ENCODE results near the gene XYLT1. TPM values are rescaled to one million over a fixed set of nuclear protein-coding genes. Genes with fewer than 3 reads are reported as not detected.

XYLT1 gene
- total and polyA plus RNA-seq, 9 of the 15 experiments (the other 6 are each of a cell fraction or from before 2014, with no cell fraction given), result 0.03 to 0.09 (median 0.08) TPM; not detected in 6

DNA sequence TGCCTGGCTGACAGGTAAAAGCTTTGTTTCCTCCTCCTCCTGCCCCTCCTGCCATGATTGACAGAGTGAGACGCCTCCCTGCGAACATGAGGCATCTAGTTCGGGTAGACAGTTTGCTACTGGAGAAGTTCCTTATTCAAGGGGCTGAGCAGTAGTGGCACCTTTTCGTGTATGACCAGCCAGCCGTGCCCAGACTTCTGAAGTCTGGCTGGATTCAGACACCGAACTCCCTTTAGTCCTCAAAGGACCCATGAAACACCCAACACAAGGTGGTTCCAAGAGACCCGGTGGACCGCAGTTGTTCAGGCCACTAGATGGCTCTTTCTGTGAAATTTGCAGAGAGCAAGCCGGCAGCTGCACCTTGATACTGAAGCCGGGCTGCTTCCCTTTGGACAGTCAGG, 192.8 kb downstream of the XYLT1 start (continued):
- TF ChIP-seq, protein P1, sequence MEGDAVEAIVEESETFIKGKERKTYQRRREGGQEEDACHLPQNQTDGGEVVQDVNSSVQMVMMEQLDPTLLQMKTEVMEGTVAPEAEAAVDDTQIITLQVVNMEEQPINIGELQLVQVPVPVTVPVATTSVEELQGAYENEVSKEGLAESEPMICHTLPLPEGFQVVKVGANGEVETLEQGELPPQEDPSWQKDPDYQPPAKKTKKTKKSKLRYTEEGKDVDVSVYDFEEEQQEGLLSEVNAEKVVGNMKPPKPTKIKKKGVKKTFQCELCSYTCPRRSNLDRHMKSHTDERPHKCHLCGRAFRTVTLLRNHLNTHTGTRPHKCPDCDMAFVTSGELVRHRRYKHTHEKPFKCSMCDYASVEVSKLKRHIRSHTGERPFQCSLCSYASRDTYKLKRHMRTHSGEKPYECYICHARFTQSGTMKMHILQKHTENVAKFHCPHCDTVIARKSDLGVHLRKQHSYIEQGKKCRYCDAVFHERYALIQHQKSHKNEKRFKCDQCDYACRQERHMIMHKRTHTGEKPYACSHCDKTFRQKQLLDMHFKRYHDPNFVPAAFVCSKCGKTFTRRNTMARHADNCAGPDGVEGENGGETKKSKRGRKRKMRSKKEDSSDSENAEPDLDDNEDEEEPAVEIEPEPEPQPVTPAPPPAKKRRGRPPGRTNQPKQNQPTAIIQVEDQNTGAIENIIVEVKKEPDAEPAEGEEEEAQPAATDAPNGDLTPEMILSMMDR (IDR thresholded peaks at IDR 0.05 in 2 of 3, conservative IDR thresholded peaks at IDR 0.05 in 1 of 3; ENCODE audit: insufficient read depth in 2 of 3, low read depth in 1 of 3, low read length in 3 of 3), result peak; percentile 39 to 44 (median 41); a peak in 5 of 6 replicates
- TF ChIP-seq MAFG (tag; conservative IDR thresholded peaks at IDR 0.05) (no peak), RNF2 (IDR thresholded peaks at IDR 0.05) (no peak), ZNF668 (CRISPR knock-in tag; IDR thresholded peaks at IDR 0.05) (no peak)
- TF ChIP-seq, protein P2, sequence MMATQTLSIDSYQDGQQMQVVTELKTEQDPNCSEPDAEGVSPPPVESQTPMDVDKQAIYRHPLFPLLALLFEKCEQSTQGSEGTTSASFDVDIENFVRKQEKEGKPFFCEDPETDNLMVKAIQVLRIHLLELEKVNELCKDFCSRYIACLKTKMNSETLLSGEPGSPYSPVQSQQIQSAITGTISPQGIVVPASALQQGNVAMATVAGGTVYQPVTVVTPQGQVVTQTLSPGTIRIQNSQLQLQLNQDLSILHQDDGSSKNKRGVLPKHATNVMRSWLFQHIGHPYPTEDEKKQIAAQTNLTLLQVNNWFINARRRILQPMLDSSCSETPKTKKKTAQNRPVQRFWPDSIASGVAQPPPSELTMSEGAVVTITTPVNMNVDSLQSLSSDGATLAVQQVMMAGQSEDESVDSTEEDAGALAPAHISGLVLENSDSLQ (IDR thresholded peaks at IDR 0.05), result peak; percentile 61

DNA sequence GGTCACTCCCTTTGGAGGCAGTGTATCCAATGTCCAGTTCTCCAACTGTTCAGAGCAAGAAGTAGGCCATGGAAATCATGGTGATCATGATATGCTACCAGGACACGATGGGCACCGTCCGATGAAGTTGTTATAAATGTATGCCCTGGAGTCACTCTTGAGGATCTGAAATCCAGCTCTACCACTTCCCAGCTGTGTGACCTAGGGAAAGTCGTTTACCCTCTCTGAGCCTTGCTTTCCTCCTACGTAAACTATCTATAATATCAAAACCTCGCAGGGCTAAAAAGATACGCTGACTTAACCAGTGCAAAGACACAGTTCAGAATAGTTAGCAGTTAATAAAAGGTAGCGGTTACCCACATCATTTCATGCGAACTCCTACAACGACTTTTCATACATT, 194.2 kb downstream of the XYLT1 start:
- TF ChIP-seq ZNF444 (CRISPR knock-in tag; IDR thresholded peaks at IDR 0.05) (no peak), RBM25 (IDR thresholded peaks at IDR 0.05; ENCODE audit: low read depth, low read length, severe bottlenecking) (peak; percentile 58), YBX1 (IDR thresholded peaks at IDR 0.05) (no peak), ZFP36 (IDR thresholded peaks at IDR 0.05; ENCODE audit: low read depth, low read length, partially characterized antibody) (peak; percentile 53), ARID1B (IDR thresholded peaks at IDR 0.05) (no peak)
- ChIA-PET CTCF (ENCODE audit: low intra/inter-chr PET ratio) (no interaction called here), POLR2A (no interaction called here)
- Histone ChIP-seq H3K4me3 (no peak overlapping the region), H3K9me1 (ENCODE audit: control insufficient read depth, insufficient read depth, low read length) (no peaks in the 10 kb centered on the region), H3K4me1 (replicated peaks in 1 of 2; ENCODE audit: control insufficient read depth in 2 of 2, insufficient read depth in 2 of 2, low read length in 2 of 2) (no peaks in the 10 kb centered on the region), H3K27me3 (ENCODE audit: control insufficient read depth in 2 of 2, insufficient read depth in 2 of 2, low read length in 2 of 2) (peaks cover 7 to 56% of the 10 kb centered on the region in 2 experiments; a peak in 3 of 5 replicates), H3K9me3 (replicated peaks; ENCODE audit: control insufficient read depth, insufficient read depth, low read depth, low read length) (no peaks in the 10 kb centered on the region), H3K27ac (ENCODE audit: extremely low read depth, low read depth, low read length) (no peak overlapping the region), H3K9ac (ENCODE audit: insufficient read depth in 1 of 2, low read depth in 2 of 2, low read length in 2 of 2) (no peak overlapping the region), H3K4me2 (ENCODE audit: insufficient read depth, low read length) (no peak overlapping the region), H3K36me3 (ENCODE audit: control insufficient read depth, insufficient read depth, low read length) (no peaks in the 10 kb centered on the region), H2AFZ (ENCODE audit: low read depth, low read length) (no peak overlapping the region), H4K20me1 (replicated peaks; ENCODE audit: control insufficient read depth, insufficient read depth, low read length) (peaks cover 7% of the 10 kb centered on the region; the same call in 1 of the 2 replicates), H3K79me2 (ENCODE audit: control insufficient read depth, insufficient read depth, low read length) (no peaks in the 10 kb centered on the region)
- WGBS (ENCODE audit: insufficient coverage, low coverage, missing lambda C conversion rate), result 2% methylated on average over 10 of the region's 10 CpGs
- in situ Hi-C loops (cut with MboI) (no loop called here), intact Hi-C loops (cut with micrococcal nuclease) (no loop called here)
- no TSS peak for BruUV-seq (replicated peaks)
- no peak for ATAC-seq
- no peak for FAIRE-seq
- DNase-seq (ENCODE audit: extremely low read depth in 1 of 4, low spot score in 3 of 4), result no peak

All from K562 (cell line).